Measurements from ENCODE around the gene LCNL1.

LCNL1 gene

DNA sequence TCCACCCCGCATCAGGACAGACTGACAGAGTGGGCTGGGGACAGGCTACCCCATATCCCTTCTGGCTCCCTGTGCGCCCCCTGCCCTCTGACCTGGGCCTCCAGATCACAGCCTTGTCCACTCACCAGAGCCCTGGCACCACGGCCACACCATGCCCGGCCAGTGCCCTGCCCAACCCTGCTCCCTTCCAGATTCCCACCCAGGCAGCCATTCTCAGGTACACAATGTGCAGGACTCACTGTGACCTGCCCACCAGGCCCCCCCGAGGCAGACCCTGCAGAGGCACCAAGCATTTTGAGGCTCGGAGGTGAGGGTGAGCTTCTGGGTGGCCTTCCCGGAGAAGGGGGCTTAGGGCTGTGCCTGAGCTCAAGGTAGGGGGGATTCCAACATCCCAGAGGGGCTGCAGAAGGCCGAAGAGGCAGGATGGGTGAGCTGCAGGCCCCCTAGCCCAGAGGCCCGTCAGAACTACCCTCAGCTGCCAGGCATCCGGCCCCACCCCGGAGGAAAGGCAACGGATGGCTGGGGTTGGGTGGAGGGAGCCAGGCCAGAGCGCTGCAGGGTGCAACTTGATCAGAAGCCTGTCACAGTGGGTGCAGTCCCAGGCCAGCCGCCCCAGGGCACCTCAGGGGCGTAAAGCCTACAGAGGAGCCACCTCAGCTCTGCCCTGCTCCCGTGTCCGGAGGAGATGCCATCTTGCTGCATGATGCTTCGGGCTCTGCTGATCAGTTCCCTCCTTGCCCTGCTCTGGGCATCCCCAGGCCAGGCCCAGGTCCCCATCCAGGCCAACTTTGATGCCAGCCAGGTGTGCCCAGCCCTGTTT, at the start of gene LCNL1:
Gene LCNL1 (plus strand): TSS at position 762 of the 820 bp plus-strand sequence. CDS start 594 bp downstream, outside the sequence.
- H3K4me3 ChIP-seq (IDR thresholded peaks at IDR 0.05; ENCODE audit: insufficient read depth, low read depth, low read length) = no peak within 1 kb of the TSS
- H3K79me2 ChIP-seq (ENCODE audit: insufficient read depth, low read depth) = no peaks in the 10 kb centered on the region
- no peak within 1 kb of the TSS for H3K9ac ChIP-seq
- no peak within 1 kb of the TSS for H3K27ac ChIP-seq
- H4K20me1 ChIP-seq (ENCODE audit: insufficient read depth) = no peaks in the 10 kb centered on the region
- TF ChIP-seq, protein P1, sequence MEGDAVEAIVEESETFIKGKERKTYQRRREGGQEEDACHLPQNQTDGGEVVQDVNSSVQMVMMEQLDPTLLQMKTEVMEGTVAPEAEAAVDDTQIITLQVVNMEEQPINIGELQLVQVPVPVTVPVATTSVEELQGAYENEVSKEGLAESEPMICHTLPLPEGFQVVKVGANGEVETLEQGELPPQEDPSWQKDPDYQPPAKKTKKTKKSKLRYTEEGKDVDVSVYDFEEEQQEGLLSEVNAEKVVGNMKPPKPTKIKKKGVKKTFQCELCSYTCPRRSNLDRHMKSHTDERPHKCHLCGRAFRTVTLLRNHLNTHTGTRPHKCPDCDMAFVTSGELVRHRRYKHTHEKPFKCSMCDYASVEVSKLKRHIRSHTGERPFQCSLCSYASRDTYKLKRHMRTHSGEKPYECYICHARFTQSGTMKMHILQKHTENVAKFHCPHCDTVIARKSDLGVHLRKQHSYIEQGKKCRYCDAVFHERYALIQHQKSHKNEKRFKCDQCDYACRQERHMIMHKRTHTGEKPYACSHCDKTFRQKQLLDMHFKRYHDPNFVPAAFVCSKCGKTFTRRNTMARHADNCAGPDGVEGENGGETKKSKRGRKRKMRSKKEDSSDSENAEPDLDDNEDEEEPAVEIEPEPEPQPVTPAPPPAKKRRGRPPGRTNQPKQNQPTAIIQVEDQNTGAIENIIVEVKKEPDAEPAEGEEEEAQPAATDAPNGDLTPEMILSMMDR (conservative IDR thresholded peaks at IDR 0.05; ENCODE audit: low read depth, low read length) = no peak
- no peak within 1 kb of the TSS for H2AFZ ChIP-seq (ENCODE audit: low read depth)
- no peaks in the 10 kb centered on the region for H3K4me1 ChIP-seq (ENCODE audit: low read depth, poor library complexity, severe bottlenecking)
- no peaks in the 10 kb centered on the region for H3K36me3 ChIP-seq (ENCODE audit: insufficient read depth)
- H3K4me2 ChIP-seq = no peak within 1 kb of the TSS
- H3K27me3 ChIP-seq (ENCODE audit: insufficient read depth, low read depth) = peaks cover 57% of the 10 kb centered on the region

DNA sequence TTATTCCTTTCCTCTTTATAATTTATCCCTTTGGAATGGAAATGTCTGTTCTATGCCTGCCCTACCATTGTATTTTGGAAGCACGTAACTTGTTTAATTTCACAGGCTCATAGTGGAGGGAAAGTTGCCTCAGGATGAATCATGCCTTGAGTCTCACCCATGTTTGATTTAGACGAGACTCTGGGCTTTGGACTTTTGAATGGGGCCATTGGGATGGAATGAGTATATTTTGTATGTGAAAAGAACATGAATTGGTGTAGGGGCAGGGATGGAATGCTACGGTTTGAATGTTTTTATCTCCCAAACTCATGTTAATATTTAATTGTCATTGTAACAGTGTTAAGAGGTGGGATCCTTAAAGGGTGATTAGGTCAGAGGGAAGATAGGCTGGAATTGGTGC, 48.5 kb upstream of the LCNL1 start:
- Histone ChIP-seq H4K20me1 (ENCODE audit: insufficient read depth) (no peaks in the 10 kb centered on the region), H3K4me2 (no peak overlapping the region), H3K9ac (no peak overlapping the region), H3K27me3 (ENCODE audit: insufficient read depth, low read depth) (no peaks in the 10 kb centered on the region), H3K27ac (no peak overlapping the region), H3K4me1 (ENCODE audit: low read depth, poor library complexity, severe bottlenecking) (peaks cover 4% of the 10 kb centered on the region), H3K4me3 (IDR thresholded peaks at IDR 0.05; ENCODE audit: insufficient read depth, low read depth, low read length) (no peak overlapping the region), H3K79me2 (ENCODE audit: insufficient read depth, low read depth) (no peaks in the 10 kb centered on the region), H3K36me3 (ENCODE audit: insufficient read depth) (peaks cover 3% of the 10 kb centered on the region; the same call in 1 of the 2 replicates), H2AFZ (ENCODE audit: low read depth) (no peak overlapping the region)
- TF ChIP-seq, protein P1 (conservative IDR thresholded peaks at IDR 0.05; ENCODE audit: low read depth, low read length) = no peak

DNA sequence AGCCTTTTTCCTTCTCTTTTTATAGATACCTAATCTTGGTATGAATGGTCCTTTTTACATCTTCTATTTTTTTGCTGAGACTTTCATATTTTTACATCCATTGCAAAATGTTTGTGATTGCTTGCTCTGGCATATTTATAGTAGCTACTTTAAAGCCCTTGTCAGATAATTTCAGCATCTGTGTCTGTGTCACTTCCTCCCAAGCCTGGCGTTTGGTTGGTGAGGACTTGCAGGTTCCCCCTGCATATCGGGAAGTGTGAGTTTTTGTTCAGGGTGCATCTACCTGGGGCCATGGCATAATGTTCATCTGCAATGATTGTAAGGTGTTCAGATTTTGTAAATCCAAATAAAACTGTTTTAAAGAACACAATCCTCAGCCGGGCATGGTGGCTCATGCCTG, 47.1 kb upstream of the LCNL1 start:
- TF ChIP-seq, protein P1 (conservative IDR thresholded peaks at IDR 0.05; ENCODE audit: low read depth, low read length) = no peak
- no peak overlapping the region for H3K27ac ChIP-seq
- H3K4me1 ChIP-seq (ENCODE audit: low read depth, poor library complexity, severe bottlenecking) = peaks cover 4% of the 10 kb centered on the region
- H4K20me1 ChIP-seq (ENCODE audit: insufficient read depth) = no peaks in the 10 kb centered on the region
- peaks cover 3% of the 10 kb centered on the region; the same call in 1 of the 2 replicates for H3K36me3 ChIP-seq (ENCODE audit: insufficient read depth)
- H3K4me2 ChIP-seq = no peak overlapping the region
- H3K9ac ChIP-seq = no peak overlapping the region
- H2AFZ ChIP-seq (ENCODE audit: low read depth) = no peak overlapping the region
- H3K27me3 ChIP-seq (ENCODE audit: insufficient read depth, low read depth) = no peaks in the 10 kb centered on the region
- H3K4me3 ChIP-seq (IDR thresholded peaks at IDR 0.05; ENCODE audit: insufficient read depth, low read depth, low read length) = no peak overlapping the region
- no peaks in the 10 kb centered on the region for H3K79me2 ChIP-seq (ENCODE audit: insufficient read depth, low read depth)

- Histone ChIP-seq H3K9ac (no peak overlapping the region), H4K20me1 (ENCODE audit: insufficient read depth) (no peaks in the 10 kb centered on the region), H3K4me1 (ENCODE audit: low read depth, poor library complexity, severe bottlenecking) (peaks cover 4% of the 10 kb centered on the region), H3K27me3 (ENCODE audit: insufficient read depth, low read depth) (no peaks in the 10 kb centered on the region), H3K36me3 (ENCODE audit: insufficient read depth) (peaks cover 6% of the 10 kb centered on the region; the same call in 1 of the 2 replicates), H3K79me2 (ENCODE audit: insufficient read depth, low read depth) (no peaks in the 10 kb centered on the region), H3K27ac (no peak overlapping the region), H3K4me2 (no peak overlapping the region), H2AFZ (ENCODE audit: low read depth) (no peak overlapping the region), H3K4me3 (IDR thresholded peaks at IDR 0.05; ENCODE audit: insufficient read depth, low read depth, low read length) (no peak overlapping the region)
- TF ChIP-seq, protein P1 (conservative IDR thresholded peaks at IDR 0.05; ENCODE audit: low read depth, low read length) = no peak
Measured at GRCh38 chr9:136936645-136937170, 46.1 kb upstream of the LCNL1 start.
